Peyer's patch (tissue), 4 donors: Measurements from ENCODE around the gene UVSSA.

Source experiments
- CTCF ChIP-seq, 6 experiments: fragments of 450-650 bp in 4 of 6; fragments of 200-600 bp in 2 of 6; sonication (generic) in 1 of 6; IDR thresholded peaks; one replicate each; pipeline ENCODE4 v1.5.1; 2017 to 2019; ENCODE audit warnings: antibody characterized with exemption in 6 of 6, mild to moderate bottlenecking in 3 of 6, moderate library complexity in 1 of 6
- POLR2A ChIP-seq, 2 donors: fragments of 450-650 bp; IDR thresholded peaks; one replicate each; pipeline ENCODE4 v1.5.1; 2017; ENCODE audit warnings: antibody characterized with exemption in 2 of 2, mild to moderate bottlenecking in 2 of 2, moderate library complexity in 2 of 2

- TF ChIP-seq CTCF (IDR thresholded peaks at IDR 0.05) (no peak), POLR2A (IDR thresholded peaks at IDR 0.05) (no peak)
Measured at GRCh38 chr4:1411436-1412375, 64.7 kb downstream of the UVSSA start.
